PC-9 (cell line): ENCODE data around the gene RNU1-1.
"Not testable (repeated sequence)": the region's sequence is repeated elsewhere in the genome, so short reads cannot be mapped to it uniquely, and the experiment has no call there.

Experiments used
- EZH2 ChIP-seq: fragments of 200-600 bp; sonication (generic); IDR thresholded peaks from 2 replicates; pipeline ENCODE4 v1.8.0; 2017; ENCODE audit warnings: antibody characterized with exemption, low read depth
- TF ChIP-seq, protein P1 (sequence below): fragments of 200-600 bp; sonication (generic); conservative IDR thresholded peaks from 2 replicates; pipeline ENCODE4 v1.6.1; 2017; ENCODE audit warnings: mixed run types, antibody characterized with exemption, mild to moderate bottlenecking, moderate library complexity

DNA sequence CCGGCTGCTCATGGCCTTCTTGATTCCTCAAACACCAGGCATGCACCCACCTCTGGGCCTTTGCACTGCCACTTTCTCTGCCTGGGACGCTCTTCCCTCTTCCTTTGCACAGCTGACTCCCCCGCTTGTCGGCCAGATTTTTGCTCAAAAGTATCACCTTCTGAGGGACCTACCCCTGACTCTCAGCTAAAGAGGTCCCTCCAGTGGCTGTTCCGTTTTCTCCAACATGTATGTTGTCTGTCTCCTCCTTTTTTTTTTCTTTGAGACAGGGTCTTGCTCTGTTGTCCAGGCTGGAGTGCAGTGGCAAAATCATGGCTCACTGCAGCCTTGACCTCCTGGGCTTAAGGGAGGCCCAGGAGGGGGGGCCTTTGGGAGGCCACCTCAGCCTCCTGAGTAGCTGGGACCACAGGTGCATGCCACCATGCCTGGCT lies 16.6 kb downstream of the RNU1-1 start:
- not testable (repeated sequence) for TF ChIP-seq EZH2
- TF ChIP-seq, protein P1, sequence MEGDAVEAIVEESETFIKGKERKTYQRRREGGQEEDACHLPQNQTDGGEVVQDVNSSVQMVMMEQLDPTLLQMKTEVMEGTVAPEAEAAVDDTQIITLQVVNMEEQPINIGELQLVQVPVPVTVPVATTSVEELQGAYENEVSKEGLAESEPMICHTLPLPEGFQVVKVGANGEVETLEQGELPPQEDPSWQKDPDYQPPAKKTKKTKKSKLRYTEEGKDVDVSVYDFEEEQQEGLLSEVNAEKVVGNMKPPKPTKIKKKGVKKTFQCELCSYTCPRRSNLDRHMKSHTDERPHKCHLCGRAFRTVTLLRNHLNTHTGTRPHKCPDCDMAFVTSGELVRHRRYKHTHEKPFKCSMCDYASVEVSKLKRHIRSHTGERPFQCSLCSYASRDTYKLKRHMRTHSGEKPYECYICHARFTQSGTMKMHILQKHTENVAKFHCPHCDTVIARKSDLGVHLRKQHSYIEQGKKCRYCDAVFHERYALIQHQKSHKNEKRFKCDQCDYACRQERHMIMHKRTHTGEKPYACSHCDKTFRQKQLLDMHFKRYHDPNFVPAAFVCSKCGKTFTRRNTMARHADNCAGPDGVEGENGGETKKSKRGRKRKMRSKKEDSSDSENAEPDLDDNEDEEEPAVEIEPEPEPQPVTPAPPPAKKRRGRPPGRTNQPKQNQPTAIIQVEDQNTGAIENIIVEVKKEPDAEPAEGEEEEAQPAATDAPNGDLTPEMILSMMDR = not testable (repeated sequence)
